CD4-positive, alpha-beta memory T cell (primary cell): ENCODE data around the gene CDH13. TPM values are rescaled to one million over a fixed set of nuclear protein-coding genes. Genes with fewer than 3 reads are reported as not detected.

Experiments
- CTCF ChIA-PET: fragments of 350-600 bp; sonication (Branson Sonifier 250); formaldehyde crosslinking; loops from one replicate; lab custom pipeline; 2021; ENCODE audit warnings: inconsistent platforms; ENCODE audit not compliant: partially characterized antibody; lab: Charles Lee
- POLR2A ChIA-PET: fragments of 350-600 bp; sonication (Branson Sonifier 250); formaldehyde crosslinking; loops from one replicate; lab custom pipeline; 2021; ENCODE audit not compliant: partially characterized antibody; lab: Charles Lee
- DNase-seq, 5 donors: peaks; one replicate each; pipeline versions ENCODE4 v3.0.0 to v3.0.0-alpha.2; 2020 to 2022; ENCODE audit warnings: mixed read lengths in 1 of 5
- H3K27ac ChIP-seq: one replicate; pipeline ENCODE4 v1.7.0; 2013; ENCODE audit warnings: low read depth, low read length
- H3K27me3 ChIP-seq: 2 replicates; pipeline ENCODE4 v1.7.0; 2013; ENCODE audit warnings: mild to moderate bottlenecking, low read length, moderate library complexity; ENCODE audit not compliant: insufficient read depth
- H3K36me3 ChIP-seq: 2 replicates; pipeline ENCODE4 v1.7.0; 2013; ENCODE audit warnings: mild to moderate bottlenecking, low read length, moderate library complexity; ENCODE audit not compliant: insufficient read depth
- H3K4me1 ChIP-seq: 2 replicates; pipeline ENCODE4 v1.7.0; 2013; ENCODE audit warnings: mild to moderate bottlenecking, low read length, moderate library complexity; ENCODE audit not compliant: insufficient read depth
- H3K4me3 ChIP-seq, 2 donors: one replicate each; pipeline ENCODE4 v1.7.0; 2013; ENCODE audit warnings: low read length in 2 of 2, mild to moderate bottlenecking in 1 of 2
- H3K9me3 ChIP-seq, 2 donors: one replicate each; pipeline ENCODE4 v1.7.0; 2013; ENCODE audit warnings: low read length in 2 of 2, control low read depth in 1 of 2; ENCODE audit not compliant: control insufficient read depth in 1 of 2
- H3K27ac Mint-ChIP-seq, 7 donors: one replicate each; pipeline ENCODE4 v1.8.0; 2020 to 2021; ENCODE audit warnings: mixed read lengths in 7 of 7, mild to moderate bottlenecking in 6 of 7, inconsistent platforms in 3 of 7, moderate library complexity in 3 of 7
- H3K27me3 Mint-ChIP-seq, 2 donors: one replicate each; pipeline ENCODE4 v1.8.0; 2020 to 2021; ENCODE audit warnings: mixed read lengths in 2 of 2
- H3K36me3 Mint-ChIP-seq, 2 donors: one replicate each; pipeline ENCODE4 v1.8.0; 2020 to 2021; ENCODE audit warnings: mixed read lengths in 2 of 2, inconsistent platforms in 1 of 2, mild to moderate bottlenecking in 1 of 2
- H3K4me1 Mint-ChIP-seq, 4 donors: one replicate each; pipeline ENCODE4 v1.8.0; 2020 to 2021; ENCODE audit warnings: mixed read lengths in 4 of 4, mild to moderate bottlenecking in 1 of 4
- H3K4me3 Mint-ChIP-seq, 8 donors: one replicate each; pipeline ENCODE4 v1.8.0; 2020 to 2021; ENCODE audit warnings: mixed read lengths in 8 of 8, mild to moderate bottlenecking in 7 of 8, moderate library complexity in 6 of 8, inconsistent platforms in 3 of 8
- H3K9me3 Mint-ChIP-seq, 8 donors: one replicate each; pipeline ENCODE4 v1.8.0; 2020 to 2021; ENCODE audit warnings: mixed read lengths in 8 of 8, mild to moderate bottlenecking in 5 of 8, inconsistent platforms in 3 of 8, moderate library complexity in 1 of 8
- intact Hi-C: fragments of 100-400 bp; cut with micrococcal nuclease; formaldehyde crosslinking; loops from one replicate; pipeline ENCODE4 v1.15.1; 2023
- polyA plus RNA-seq, 2 donors: library from polyadenylated mRNA; unstranded; fragments of 300-500 nt; fragmentation: Illumina TruSeq; gene quantifications; one replicate each; pipeline ENCODE4 v1.2.3, GENCODE V29; 2021
- total RNA-seq, 2 experiments: library from RNA; stranded (reverse); gene quantifications; one replicate each; pipeline ENCODE4 v1.2.3, GENCODE V29; 2021

Gene CDH13
- total and polyA plus RNA-seq, 4 experiments from 2014 or later = not detected

GRCh38 chr16:82681592-82681991 is 54.8 kb downstream of the CDH13 start:
- DNase-seq = no peak
- Histone ChIP-seq H3K36me3 (no peaks in the 10 kb centered on the region), H3K4me1 (no peaks in the 10 kb centered on the region), H3K4me3 (no peak overlapping the region), H3K27ac (no peak overlapping the region), H3K9me3 (no peaks in the 10 kb centered on the region), H3K27me3 (no peaks in the 10 kb centered on the region)
- CTCF ChIA-PET = no interaction called here
- Mint-ChIP-seq H3K9me3 (peaks cover 0 to 2% (median 0%) of the 10 kb centered on the region in 8 donors), H3K36me3 (no peaks in the 10 kb centered on the region), H3K4me1 (no peaks in the 10 kb centered on the region), H3K27ac (no peak overlapping the region), H3K4me3 (no peak overlapping the region), H3K27me3 (peaks cover 4 to 7% of the 10 kb centered on the region in 2 donors)
- POLR2A ChIA-PET = no interaction called here
- intact Hi-C loops = no loop called here

GRCh38 chr16:82682767-82683166 is 56.0 kb downstream of the CDH13 start:
- intact Hi-C loops = no loop called here
- H3K27me3 Mint-ChIP-seq = peaks cover 4 to 5% of the 10 kb centered on the region in 2 donors
- no peak overlapping the region for H3K27ac Mint-ChIP-seq

GRCh38 chr16:82684256-82684655 is 57.5 kb downstream of the CDH13 start:
- ChIA-PET CTCF (interaction anchor here (0.6 to 1.1 kb wide), 2 partner anchors 10 to 12 kb away, joined by 3 to 4 read pairs; no protein-coding TSS in a partner anchor), POLR2A (no interaction called here)
- intact Hi-C loops = no loop called here
- H3K4me3 Mint-ChIP-seq = no peak overlapping the region
- Histone ChIP-seq H3K36me3 (no peaks in the 10 kb centered on the region), H3K9me3 (no peaks in the 10 kb centered on the region), H3K4me1 (no peaks in the 10 kb centered on the region), H3K27me3 (no peaks in the 10 kb centered on the region), H3K27ac (no peak overlapping the region), H3K4me3 (no peak overlapping the region)
- H3K27me3 Mint-ChIP-seq = peaks cover 4% of the 10 kb centered on the region in 2 donors
- H3K9me3 Mint-ChIP-seq = peaks cover 0 to 7% (median 0%) of the 10 kb centered on the region in 8 donors
- no peaks in the 10 kb centered on the region for H3K36me3 Mint-ChIP-seq
- H3K27ac Mint-ChIP-seq = no peak overlapping the region
- H3K4me1 Mint-ChIP-seq = no peaks in the 10 kb centered on the region
- no peak for DNase-seq

More at GRCh38 chr16:82682767-82683166, 56.0 kb downstream of the CDH13 start:
- H3K4me1 Mint-ChIP-seq = no peaks in the 10 kb centered on the region
- H3K4me3 Mint-ChIP-seq = no peak overlapping the region
- Histone ChIP-seq H3K27ac (no peak overlapping the region), H3K4me3 (no peak overlapping the region), H3K4me1 (no peaks in the 10 kb centered on the region), H3K27me3 (no peaks in the 10 kb centered on the region), H3K36me3 (no peaks in the 10 kb centered on the region), H3K9me3 (no peaks in the 10 kb centered on the region)
- DNase-seq = no peak
- POLR2A ChIA-PET = no interaction called here
- H3K9me3 Mint-ChIP-seq = peaks cover 0 to 7% (median under 1%) of the 10 kb centered on the region in 8 donors
- no peaks in the 10 kb centered on the region for H3K36me3 Mint-ChIP-seq
- CTCF ChIA-PET = interaction anchor here (1.2 to 1.6 kb wide), 2 partner anchors 12 to 32 kb away, joined by 3 to 4 read pairs; no protein-coding TSS in a partner anchor

GRCh38 chr16:82685526-82685925 is 58.8 kb downstream of the CDH13 start:
- H3K36me3 Mint-ChIP-seq = no peaks in the 10 kb centered on the region
- Histone ChIP-seq H3K27me3 (no peaks in the 10 kb centered on the region), H3K27ac (no peak overlapping the region), H3K4me3 (no peak overlapping the region), H3K9me3 (no peaks in the 10 kb centered on the region), H3K4me1 (no peaks in the 10 kb centered on the region), H3K36me3 (no peaks in the 10 kb centered on the region)
- no peak overlapping the region for H3K4me3 Mint-ChIP-seq
- ChIA-PET CTCF (interaction anchor here (1.2 kb wide), 1 partner anchor 45 kb away, joined by 3 read pairs; no protein-coding TSS in a partner anchor), POLR2A (no interaction called here)
- H3K9me3 Mint-ChIP-seq = peaks cover 0 to 7% (median 0%) of the 10 kb centered on the region in 8 donors
- H3K27ac Mint-ChIP-seq = no peak overlapping the region
- DNase-seq = no peak
- intact Hi-C loops = no loop called here
- H3K27me3 Mint-ChIP-seq = peaks cover 4% of the 10 kb centered on the region in 2 donors
- no peaks in the 10 kb centered on the region for H3K4me1 Mint-ChIP-seq

GRCh38 chr16:82694239-82694874 is 67.6 kb downstream of the CDH13 start:
- Histone ChIP-seq H3K4me3 (no peak overlapping the region), H3K4me1 (no peaks in the 10 kb centered on the region), H3K36me3 (no peaks in the 10 kb centered on the region), H3K27me3 (no peaks in the 10 kb centered on the region), H3K27ac (no peak overlapping the region), H3K9me3 (no peaks in the 10 kb centered on the region)
- Mint-ChIP-seq H3K36me3 (no peaks in the 10 kb centered on the region), H3K27ac (no peak overlapping the region), H3K9me3 (peaks cover 0 to 3% (median 0%) of the 10 kb centered on the region in 8 donors), H3K4me1 (no peaks in the 10 kb centered on the region), H3K27me3 (peaks cover 3 to 5% of the 10 kb centered on the region in 2 donors), H3K4me3 (no peak overlapping the region)
- no peak for DNase-seq
- intact Hi-C loops = no loop called here
- CTCF ChIA-PET = interaction anchor here (1.5 kb wide), 1 partner anchor 10 kb away, joined by 4 read pairs; no protein-coding TSS in a partner anchor
- POLR2A ChIA-PET = no interaction called here

GRCh38 chr16:82695806-82696205 is 69.0 kb downstream of the CDH13 start:
- Mint-ChIP-seq H3K4me3 (no peak overlapping the region), H3K27me3 (peaks cover 3 to 7% of the 10 kb centered on the region in 2 donors), H3K27ac (no peak overlapping the region), H3K4me1 (no peaks in the 10 kb centered on the region), H3K9me3 (peaks cover 0 to 3% (median 0%) of the 10 kb centered on the region in 8 donors), H3K36me3 (no peaks in the 10 kb centered on the region)
- ChIA-PET POLR2A (no interaction called here), CTCF (no interaction called here)
- no peak for DNase-seq
- no peaks in the 10 kb centered on the region for H3K9me3 ChIP-seq
- intact Hi-C loops = no loop called here
- no peaks in the 10 kb centered on the region for H3K27me3 ChIP-seq
- H3K4me3 ChIP-seq = no peak overlapping the region
- H3K4me1 ChIP-seq = no peaks in the 10 kb centered on the region
- H3K27ac ChIP-seq = no peak overlapping the region
- no peaks in the 10 kb centered on the region for H3K36me3 ChIP-seq

GRCh38 chr16:82699260-82699659 is 72.5 kb downstream of the CDH13 start:
- peaks cover 0 to 3% (median 0%) of the 10 kb centered on the region in 8 donors for H3K9me3 Mint-ChIP-seq
- no peak overlapping the region for H3K4me3 ChIP-seq
- H3K9me3 ChIP-seq = no peaks in the 10 kb centered on the region
- DNase-seq = no peak
- no peak overlapping the region for H3K27ac Mint-ChIP-seq
- H3K36me3 Mint-ChIP-seq = no peaks in the 10 kb centered on the region
- peaks cover 8 to 11% of the 10 kb centered on the region in 2 donors for H3K27me3 Mint-ChIP-seq
- H3K27ac ChIP-seq = no peak overlapping the region
- peaks cover 5 to 6% (median 6%) of the 10 kb centered on the region in 4 donors for H3K4me1 Mint-ChIP-seq
- ChIA-PET CTCF (interaction anchor here (1.1 to 1.8 kb wide), 4 partner anchors 9 to 58 kb away, joined by 3 to 4 read pairs (median 4); no protein-coding TSS in a partner anchor), POLR2A (no interaction called here)
- no peaks in the 10 kb centered on the region for H3K36me3 ChIP-seq
- intact Hi-C loops = no loop called here
- H3K4me3 Mint-ChIP-seq = no peak overlapping the region
- H3K4me1 ChIP-seq = no peaks in the 10 kb centered on the region
- no peaks in the 10 kb centered on the region for H3K27me3 ChIP-seq
